H1 (cell line): ENCODE measurements around the gene CFAP61. TPM values are rescaled to one million over a fixed set of nuclear protein-coding genes. Genes with fewer than 3 reads are reported as not detected.

Experiments used
- CTCF ChIA-PET: fragments of 300-600 bp; sonication (Branson Sonifier 250); formaldehyde crosslinking; loops from one replicate; lab custom pipeline; 2021; ENCODE audit not compliant: partially characterized antibody; lab: Charles Lee
- POLR2A ChIA-PET: fragments of 300-600 bp; sonication (Branson Sonifier 250); formaldehyde crosslinking; loops from one replicate; lab custom pipeline; 2021; ENCODE audit warnings: inconsistent platforms; ENCODE audit not compliant: partially characterized antibody; lab: Charles Lee
- DNase-seq, 2 experiments: peaks; one replicate each; pipeline versions ENCODE4 v3.0.0 to v3.0.0-alpha.2; 2010 to 2022; ENCODE audit warnings: low spot score in 2 of 2, low read depth in 1 of 2, mixed read lengths in 1 of 2
- FAIRE-seq: peaks from 2 replicates; lab custom pipeline; 2011; peaks lifted over from hg19 to GRCh38; lab: Jason Lieb, UNC
- H2AFZ ChIP-seq: 2 replicates; pipeline ENCODE4 v1.8.1; 2012; ENCODE audit warnings: low read length, inconsistent platforms
- H2AK5ac ChIP-seq: 2 replicates; pipeline ENCODE4 v1.6.1; 2013; ENCODE audit warnings: low read depth, low read length
- H2BK120ac ChIP-seq: replicated peaks from 2 replicates; pipeline ENCODE3; 2013; ENCODE audit warnings: low read depth, low read length, inconsistent platforms
- H2BK12ac ChIP-seq: 2 replicates; pipeline ENCODE4 v1.6.1; 2013; ENCODE audit warnings: low read depth, low read length
- H2BK15ac ChIP-seq: 2 replicates; pipeline ENCODE4 v1.6.1; 2013; ENCODE audit warnings: low read length
- H2BK20ac ChIP-seq: 2 replicates; pipeline ENCODE4 v1.6.1; 2013; ENCODE audit warnings: low read length
- H2BK5ac ChIP-seq: 2 replicates; pipeline ENCODE4 v1.6.1; 2013; ENCODE audit warnings: low read depth, low read length
- H3K14ac ChIP-seq: 2 replicates; pipeline ENCODE4 v1.6.1; 2013; ENCODE audit warnings: inconsistent platforms; ENCODE audit not compliant: insufficient read length
- H3K18ac ChIP-seq: 2 replicates; pipeline ENCODE4 v1.6.1; 2013; ENCODE audit warnings: low read length; ENCODE audit errors: extremely low read depth
- H3K23ac ChIP-seq: 2 replicates; pipeline ENCODE4 v1.6.1; 2013; ENCODE audit warnings: inconsistent platforms; ENCODE audit not compliant: insufficient read length
- H3K23me2 ChIP-seq: 2 replicates; pipeline ENCODE4 v1.6.1; 2013; ENCODE audit warnings: low read depth, low read length
- H3K27ac ChIP-seq: 2 replicates; pipeline ENCODE4 v1.6.1; 2011; ENCODE audit warnings: low read depth, low read length, inconsistent platforms
- H3K27me3 ChIP-seq, 4 experiments: replicated peaks in 1 of 4; 1 replicate in 1 of 4; 2 replicates in 3 of 4; pipeline versions ENCODE4 v1.6.1 to v1.8.1; 2011 to 2013; ENCODE audit warnings: low read length in 3 of 4, mild to moderate bottlenecking in 3 of 4, inconsistent platforms in 2 of 4, mixed read lengths in 2 of 4, moderate library complexity in 1 of 4; ENCODE audit not compliant: control insufficient read depth in 3 of 4, insufficient read depth in 3 of 4; ENCODE audit errors: extremely low read depth in 1 of 4
- H3K36me3 ChIP-seq, 4 experiments: 2 replicates each; pipeline versions ENCODE4 v1.6.1 to v1.8.1; 2011 to 2013; ENCODE audit warnings: mild to moderate bottlenecking in 4 of 4, low read length in 3 of 4, moderate library complexity in 2 of 4, control low read depth in 1 of 4, inconsistent platforms in 1 of 4; ENCODE audit not compliant: insufficient read depth in 4 of 4, control insufficient read depth in 2 of 4
- H3K4ac ChIP-seq: replicated peaks from 2 replicates; pipeline ENCODE3; 2013; ENCODE audit warnings: low read length, low read depth, mixed read lengths, inconsistent platforms; ENCODE audit not compliant: insufficient read length
- H3K4me1 ChIP-seq, 4 experiments: replicated peaks in 1 of 4; 1 replicate in 1 of 4; 2 replicates in 3 of 4; pipeline versions ENCODE4 v1.6.1 to v1.8.1; 2011 to 2013; ENCODE audit warnings: low read length in 3 of 4, inconsistent platforms in 2 of 4, mixed read lengths in 1 of 4; ENCODE audit not compliant: insufficient read depth in 4 of 4, control insufficient read depth in 3 of 4
- H3K4me2 ChIP-seq, 2 experiments: 2 replicates each; pipeline versions ENCODE4 v1.6.1 to v1.8.1; 2011 to 2013; ENCODE audit warnings: low read depth in 2 of 2, low read length in 2 of 2, control low read depth in 1 of 2, inconsistent platforms in 1 of 2, mild to moderate bottlenecking in 1 of 2; ENCODE audit not compliant: insufficient read depth in 1 of 2
- H3K4me3 ChIP-seq, 4 experiments: fragments of 200-600, 300-600 bp in 1 of 4; sonication (generic), shearing (Covaris generic), sonication (Bioruptor Twin) in 1 of 4; 2 replicates each; pipeline versions ENCODE4 v1.5.1 to v1.8.1; 2011 to 2016; ENCODE audit warnings: low read length in 4 of 4, low read depth in 3 of 4, control low read depth in 2 of 4, inconsistent platforms in 2 of 4, mild to moderate bottlenecking in 2 of 4, mixed read lengths in 1 of 4, moderate library complexity in 1 of 4; ENCODE audit not compliant: insufficient read depth in 2 of 4; ENCODE audit errors: extremely low read depth in 1 of 4
- H3K56ac ChIP-seq: replicated peaks from 2 replicates; pipeline ENCODE3; 2013; ENCODE audit warnings: low read depth, mild to moderate bottlenecking, mixed read lengths, low read length, inconsistent platforms; ENCODE audit not compliant: insufficient read length
- H3K79me1 ChIP-seq: 2 replicates; pipeline ENCODE4 v1.6.1; 2013; ENCODE audit warnings: low read depth, low read length, control low read depth
- H3K79me2 ChIP-seq, 2 experiments: 2 replicates each; pipeline versions ENCODE4 v1.6.1 to v1.8.1; 2012 to 2013; ENCODE audit warnings: low read length in 2 of 2, mild to moderate bottlenecking in 2 of 2, inconsistent platforms in 1 of 2; ENCODE audit not compliant: insufficient read depth in 2 of 2, control insufficient read depth in 1 of 2
- H3K9ac ChIP-seq, 4 experiments: replicated peaks in 1 of 4; 1 replicate in 1 of 4; 2 replicates in 3 of 4; pipeline versions ENCODE4 v1.6.1 to v1.8.1; 2011 to 2013; ENCODE audit warnings: low read depth in 3 of 4, low read length in 3 of 4, control low read depth in 2 of 4, mild to moderate bottlenecking in 2 of 4, moderate library complexity in 2 of 4, inconsistent platforms in 1 of 4; ENCODE audit errors: extremely low read depth in 1 of 4
- H3K9me3 ChIP-seq, 2 experiments: 2 replicates each; pipeline versions ENCODE4 v1.6.1 to v1.8.1; 2012 to 2013; ENCODE audit warnings: mild to moderate bottlenecking in 2 of 2, moderate library complexity in 2 of 2, control low read depth in 1 of 2, inconsistent platforms in 1 of 2, low read depth in 1 of 2, low read length in 1 of 2, mixed read lengths in 1 of 2; ENCODE audit not compliant: insufficient read depth in 2 of 2
- H4K20me1 ChIP-seq, 2 experiments: replicated peaks in 1 of 2; 2 replicates each; pipeline versions ENCODE3 to v1.8.1; 2011 to 2013; ENCODE audit warnings: inconsistent platforms in 2 of 2, low read length in 2 of 2, mild to moderate bottlenecking in 1 of 2; ENCODE audit not compliant: insufficient read depth in 2 of 2, control insufficient read depth in 1 of 2
- H4K5ac ChIP-seq: 2 replicates; pipeline ENCODE4 v1.6.1; 2013; ENCODE audit warnings: low read length, low read depth, mixed read lengths, inconsistent platforms; ENCODE audit not compliant: insufficient read length
- H4K8ac ChIP-seq: 2 replicates; pipeline ENCODE4 v1.8.0; 2013; ENCODE audit warnings: mild to moderate bottlenecking, moderate library complexity, low read length, inconsistent platforms; ENCODE audit not compliant: insufficient read depth; ENCODE audit errors: extremely low read depth
- H4K91ac ChIP-seq: replicated peaks from 2 replicates; pipeline ENCODE3; 2013; ENCODE audit warnings: low read length, mixed read lengths, inconsistent platforms; ENCODE audit not compliant: insufficient read length
- CREB1 ChIP-seq: IDR thresholded peaks from 2 replicates; pipeline ENCODE4 v1.6.1; 2012; ENCODE audit warnings: inconsistent platforms
- EP300 ChIP-seq, 2 experiments: IDR thresholded peaks; 1 replicate in 1 of 2; 2 replicates in 1 of 2; pipeline ENCODE4 v1.6.1; 2011 to 2012; ENCODE audit warnings: low read depth in 2 of 2, low read length in 2 of 2, mild to moderate bottlenecking in 2 of 2, borderline replicate concordance in 1 of 2, inconsistent platforms in 1 of 2, moderate library complexity in 1 of 2
- JUND ChIP-seq: IDR thresholded peaks from 2 replicates; pipeline ENCODE4 v1.6.1; 2011; ENCODE audit warnings: mild to moderate bottlenecking, improper control_type of control experiment, low read length
- KDM4A ChIP-seq: IDR thresholded peaks from one replicate; pipeline ENCODE4 v1.7.1; 2012; ENCODE audit warnings: low read depth, mild to moderate bottlenecking, moderate library complexity, low read length, inconsistent platforms; ENCODE audit not compliant: severe bottlenecking
- NANOG ChIP-seq: IDR thresholded peaks from 2 replicates; pipeline ENCODE4 v1.6.1; 2011; ENCODE audit warnings: low read length, low read depth, mild to moderate bottlenecking, inconsistent platforms; ENCODE audit not compliant: insufficient read depth, poor library complexity, severe bottlenecking
- NRF1 ChIP-seq: IDR thresholded peaks from 2 replicates; pipeline ENCODE4 v1.6.1; 2011; ENCODE audit warnings: mild to moderate bottlenecking, low read depth, low read length, improper control_type of control experiment
- POLR2AphosphoS5 ChIP-seq: IDR thresholded peaks from 2 replicates; pipeline ENCODE4 v1.6.1; 2011; ENCODE audit warnings: low read depth, low read length
- POU5F1 ChIP-seq: IDR thresholded peaks from 2 replicates; pipeline ENCODE4 v1.6.1; 2011; ENCODE audit warnings: low read depth, mild to moderate bottlenecking, low read length, moderate library complexity
- RNF2 ChIP-seq: fragments of 200-900, 300-1000 bp; sonication (generic); IDR thresholded peaks from 2 replicates; pipeline ENCODE4 v1.7.1; 2016; ENCODE audit warnings: borderline replicate concordance, low read depth, mild to moderate bottlenecking, antibody characterized with exemption, low read length; ENCODE audit not compliant: poor library complexity, severe bottlenecking; ENCODE audit errors: missing control alignments
- SIN3A ChIP-seq, 2 experiments: IDR thresholded peaks in 1 of 2; conservative IDR thresholded peaks in 1 of 2; 2 replicates each; pipeline ENCODE4 v1.6.1; 2011 to 2012; ENCODE audit warnings: low read length in 2 of 2, improper control_type of control experiment in 1 of 2, low read depth in 1 of 2, mild to moderate bottlenecking in 1 of 2
- SP1 ChIP-seq: IDR thresholded peaks from 2 replicates; pipeline ENCODE4 v1.6.1; 2011; ENCODE audit warnings: low read depth, low read length
- ZNF274 ChIP-seq: IDR thresholded peaks from 2 replicates; pipeline ENCODE4 v1.7.0; 2012; ENCODE audit warnings: low read length, borderline replicate concordance; ENCODE audit errors: extremely low read depth
- WGBS, 2 experiments: shearing (Covaris generic) in 1 of 2; methylation state at CpG; one replicate each; pipeline versions ENCODE4 v1.1.6 to v1.1.7; 2013 to 2015; ENCODE audit warnings: low lambda C conversion rate in 2 of 2, mixed read lengths in 2 of 2, inconsistent platforms in 1 of 2, low coverage in 1 of 2, missing lambda C conversion rate in 1 of 2; ENCODE audit not compliant: insufficient replicate concordance in 2 of 2, insufficient coverage in 1 of 2, insufficient read length in 1 of 2; ENCODE audit errors: extremely low coverage in 1 of 2, missing lambda C conversion rate in 1 of 2; 5-methylcytosine and 5-hydroxymethylcytosine counted together
- polyA plus RNA-seq, 7 experiments: library from polyadenylated mRNA; depleted of rRNA in 3 of 7; stranded (reverse) in 5 of 7; unstranded in 2 of 7; fragments of >200 nt in 5 of 7; fragments of 200-250 nt in 2 of 7; gene quantifications; 1 replicate in 5 of 7; 2 replicates in 1 of 7; 4 replicates in 1 of 7; pipeline versions ENCODE4 v1.2.1 to v1.2.3, GENCODE V29; 2011 to 2013; ENCODE audit warnings: missing spikeins in 2 of 7, mixed read lengths in 2 of 7
- total RNA-seq: library from RNA; stranded (reverse); fragmentation: NEBNext Ultra II Directional; extraction: Animal tissue kit (Norgen Biotek cat#: 25700); gene quantifications from 2 replicates; pipeline ENCODE4 v1.2.1, GENCODE V29; 2021
- TF ChIP-seq, protein P1 (sequence below): IDR thresholded peaks from 2 replicates; pipeline ENCODE4 v1.6.1; 2012; ENCODE audit warnings: inconsistent platforms

The CFAP61 gene
- total and polyA plus RNA-seq, 2 of the 8 experiments (the other 6 are each of a cell fraction or from before 2014, with no cell fraction given): 0.29 to 0.61 TPM

DNA sequence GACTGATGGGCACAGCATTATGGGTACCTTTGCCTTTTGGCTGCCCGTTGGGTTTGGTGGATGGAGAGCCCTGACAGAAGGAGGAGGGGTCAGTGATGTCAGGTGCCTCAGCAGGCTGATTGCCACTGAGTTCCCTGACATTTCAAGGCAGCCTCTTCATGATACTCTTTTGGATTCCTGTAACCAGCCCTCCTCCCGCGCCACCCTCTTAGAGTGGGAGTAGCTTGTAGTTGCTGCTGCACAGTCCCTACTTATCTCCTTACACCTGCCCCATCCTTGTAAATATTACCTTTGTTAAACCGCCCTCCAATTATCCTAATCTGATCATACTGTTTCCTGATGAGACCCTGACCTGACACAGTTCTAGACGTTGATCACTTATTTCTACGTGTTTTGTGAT is 140.0 kb downstream of the CFAP61 start:
- Histone ChIP-seq H3K23ac (no peak overlapping the region), H3K79me2 (no peaks in the 10 kb centered on the region), H2BK120ac (no peak overlapping the region), H2BK12ac (no peak overlapping the region), H4K8ac (no peak overlapping the region; the same call in 1 of the 2 replicates), H3K14ac (no peak overlapping the region), H3K18ac (no peak overlapping the region), H3K79me1 (no peaks in the 10 kb centered on the region), H4K91ac (no peak overlapping the region), H3K4ac (no peak overlapping the region), H3K4me2 (no peak overlapping the region), H4K20me1 (no peaks in the 10 kb centered on the region), H2BK20ac (no peak overlapping the region), H3K56ac (no peak overlapping the region), H3K4me1 (no peaks in the 10 kb centered on the region), H3K9ac (no peak overlapping the region), H2BK5ac (no peak overlapping the region), H3K23me2 (no peaks in the 10 kb centered on the region), H3K4me3 (no peak overlapping the region), H2BK15ac (no peak overlapping the region), H2AFZ (no peak overlapping the region), H3K27ac (no peak overlapping the region), H3K27me3 (no peaks in the 10 kb centered on the region), H3K9me3 (no peaks in the 10 kb centered on the region), H2AK5ac (no peak overlapping the region), H4K5ac (no peak overlapping the region), H3K36me3 (no peaks in the 10 kb centered on the region)
- POLR2A ChIA-PET: no interaction called here
- FAIRE-seq (no peak), DNase-seq (no peak)
- CTCF ChIA-PET: interaction anchor here (1.1 to 1.7 kb wide), 2 partner anchors 8 to 18 kb away, joined by 3 read pairs; no protein-coding TSS in a partner anchor
- WGBS, 2 experiments: 83% methylated on average over 6 of the region's 6 CpGs; no CpG with 5 or more reads in 1 of the 2 experiments
- no peak for TF ChIP-seq EP300 (IDR thresholded peaks at IDR 0.05; ENCODE audit: borderline replicate concordance in 1 of 2, low read depth in 2 of 2, low read length in 2 of 2)
- TF ChIP-seq CREB1: no peak
- no peak for TF ChIP-seq ZNF274
- no peak for TF ChIP-seq JUND
- TF ChIP-seq SP1: no peak
- no peak for TF ChIP-seq NRF1
- TF ChIP-seq POU5F1: no peak
- TF ChIP-seq NANOG: no peak
- TF ChIP-seq, protein P1, sequence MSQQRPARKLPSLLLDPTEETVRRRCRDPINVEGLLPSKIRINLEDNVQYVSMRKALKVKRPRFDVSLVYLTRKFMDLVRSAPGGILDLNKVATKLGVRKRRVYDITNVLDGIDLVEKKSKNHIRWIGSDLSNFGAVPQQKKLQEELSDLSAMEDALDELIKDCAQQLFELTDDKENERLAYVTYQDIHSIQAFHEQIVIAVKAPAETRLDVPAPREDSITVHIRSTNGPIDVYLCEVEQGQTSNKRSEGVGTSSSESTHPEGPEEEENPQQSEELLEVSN: no peak
- no peak for TF ChIP-seq POLR2AphosphoS5
- no peak for TF ChIP-seq KDM4A
- TF ChIP-seq RNF2: no peak
- TF ChIP-seq SIN3A (conservative IDR thresholded peaks at IDR 0.05 in 1 of 2, IDR thresholded peaks at IDR 0.05 in 1 of 2; ENCODE audit: low read depth in 1 of 2, low read length in 2 of 2): no peak
